GM18909 (cell line): ENCODE data around the gene TTLL7.

ENCODE experiments used
- ATAC-seq: cut with Tn5 transposase; IDR thresholded peaks from one replicate; pipeline ENCODE4 v1.9.1; 2021; ENCODE audit warnings: mild to moderate bottlenecking; ENCODE audit not compliant: unreplicated experiment, poor library complexity

Gene TTLL7

GRCh38 chr1:83998498-83999315, at the start of gene TTLL7:
TTLL7 (minus strand) TSS chr1:83999132; CDS start chr1:83952211, 46,921 bp downstream.
- ATAC-seq, result peak; percentile 92

- ATAC-seq, result no peak
Measured at GRCh38 chr1:84042461-84042860, 43.5 kb upstream of the TTLL7 start.

GRCh38 chr1:84037758-84038611, 39.1 kb upstream of the TTLL7 start:
- ATAC-seq, result no peak

- no peak for ATAC-seq
Measured at GRCh38 chr1:84031802-84032327, 32.9 kb upstream of the TTLL7 start.

- ATAC-seq, result no peak
Measured at GRCh38 chr1:84027368-84027767, 28.4 kb upstream of the TTLL7 start.

- ATAC-seq, result no peak
Measured at GRCh38 chr1:84025966-84026365, 27.0 kb upstream of the TTLL7 start.

GRCh38 chr1:84021822-84022221, 22.9 kb upstream of the TTLL7 start:
- ATAC-seq, result no peak

GRCh38 chr1:84020151-84020550, 21.2 kb upstream of the TTLL7 start:
- no peak for ATAC-seq

- no peak for ATAC-seq
Measured at GRCh38 chr1:84019217-84019616, 20.3 kb upstream of the TTLL7 start.

- no peak for ATAC-seq
Measured at GRCh38 chr1:84013708-84014107, 14.8 kb upstream of the TTLL7 start.

GRCh38 chr1:84012018-84012417, 13.1 kb upstream of the TTLL7 start:
- ATAC-seq, result no peak

- no peak for ATAC-seq
Measured at GRCh38 chr1:84010136-84010535, 11.2 kb upstream of the TTLL7 start.

- no peak for ATAC-seq
Measured at GRCh38 chr1:84008631-84009030, 9.7 kb upstream of the TTLL7 start.

- no peak for ATAC-seq
Measured at GRCh38 chr1:84006591-84006990, 7.7 kb upstream of the TTLL7 start.

- no peak for ATAC-seq
Measured at GRCh38 chr1:84001501-84001900, 2.6 kb upstream of the TTLL7 start.

- no peak for ATAC-seq
Measured at GRCh38 chr1:84000954-84001495, 2.1 kb upstream of the TTLL7 start.

- no peak for ATAC-seq
Measured at GRCh38 chr1:84000196-84000885, 1.4 kb upstream of the TTLL7 start.

GRCh38 chr1:83999316-83999819, 436 bp upstream of the TTLL7 start:
- peak; percentile 88 for ATAC-seq

- no peak for ATAC-seq
Measured at GRCh38 chr1:83998205-83998497, 781 bp downstream of the TTLL7 start.

GRCh38 chr1:83997631-83998030, 1.3 kb downstream of the TTLL7 start:
- no peak for ATAC-seq
